ENCODE measurements around the gene SUGCT. TPM values are rescaled to one million over a fixed set of nuclear protein-coding genes. Genes with fewer than 3 reads are reported as not detected.

Gene SUGCT
- total and polyA plus RNA-seq, 2 of the 13 experiments (the other 11 are each of a cell fraction or from before 2014, with no cell fraction given) = 10.1 to 22.2 TPM

DNA sequence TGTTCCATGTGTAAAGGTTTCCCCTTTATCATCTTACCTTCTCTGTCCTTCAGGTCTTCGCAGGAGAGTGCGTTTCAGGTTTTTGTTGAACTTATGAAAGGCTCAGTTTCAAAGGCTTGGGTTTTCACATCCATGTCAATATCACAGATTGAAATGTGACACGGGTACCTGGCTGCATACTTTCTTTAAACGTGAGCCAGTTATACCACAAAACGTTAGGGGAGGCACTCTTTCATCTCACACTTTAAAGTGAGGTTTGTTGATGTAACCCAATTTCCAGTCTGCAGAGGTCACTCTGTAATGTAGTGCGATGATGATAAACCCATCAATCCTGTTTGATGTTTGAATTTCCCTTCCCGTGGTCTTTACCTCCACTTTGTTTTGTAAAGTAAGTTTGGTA, 506.9 kb downstream of the SUGCT start:
- no peak for ATAC-seq
- Histone ChIP-seq H3K79me2 (ENCODE audit: insufficient read depth, low read length) (no peaks in the 10 kb centered on the region), H3K9me3 (ENCODE audit: low read length) (no peaks in the 10 kb centered on the region), H2AFZ (ENCODE audit: low read length) (no peak overlapping the region), H3K4me2 (ENCODE audit: low read depth, low read length) (0 out of 2 replicates have a peak overlapping the region, but pooled peaks have one; percentile 2), H3K4me3 (replicated peaks in 1 of 3; ENCODE audit: insufficient read depth in 1 of 3, low read depth in 2 of 3, low read length in 3 of 3) (no peak overlapping the region), H3K9ac (ENCODE audit: insufficient read depth, low read depth, low read length) (no peak overlapping the region), H3K27me3 (ENCODE audit: control insufficient read depth in 1 of 2, insufficient read depth in 2 of 2, low read length in 2 of 2) (no peaks in the 10 kb centered on the region), H3K36me3 (replicated peaks in 1 of 2; ENCODE audit: control insufficient read depth in 1 of 2, insufficient read depth in 2 of 2, low read length in 2 of 2) (no peaks in the 10 kb centered on the region), H3K27ac (ENCODE audit: extremely low read length, insufficient read depth, low read length) (peak overlapping the region; percentile 30), H4K20me1 (ENCODE audit: insufficient read depth, low read length) (no peaks in the 10 kb centered on the region), H3K4me1 (ENCODE audit: insufficient read depth, low read length) (peaks cover 35% of the 10 kb centered on the region)
- peak; percentile 71 for DNase-seq (ENCODE audit: low spot score)
- no peak for FAIRE-seq
- in situ Hi-C loops (cut with HindIII; ENCODE audit: extremely low pct_ligation_motif_present, low pct_unique_long_range_greater_than_20kb) (no loop called here), intact Hi-C loops (cut with micrococcal nuclease; ENCODE audit: unreplicated experiment) (no loop called here)
- BruUV-seq (replicated peaks) = no TSS peak
- POLR2A ChIA-PET = no interaction called here
- 27% methylated on average over 7 of the region's 7 CpGs for WGBS (ENCODE audit: low lambda C conversion rate)
- CTCF ChIA-PET (ENCODE audit: low intra/inter-chr PET ratio, low total read pairs) = no interaction called here
- TF ChIP-seq ZFP37 (CRISPR knock-in tag; IDR thresholded peaks at IDR 0.05; ENCODE audit: borderline replicate concordance) (no peak), NCOA2 (CRISPR knock-in tag; IDR thresholded peaks at IDR 0.05) (peak; percentile 73), ZNF333 (CRISPR knock-in tag; IDR thresholded peaks at IDR 0.05; ENCODE audit: borderline replicate concordance) (no peak), TEAD3 (CRISPR knock-in tag; optimal IDR thresholded peaks at IDR 0.05; ENCODE audit: borderline replicate concordance) (no peak), ISL2 (CRISPR knock-in tag; IDR thresholded peaks at IDR 0.05) (peak; percentile 52; the same call in 1 of the 2 replicates), FOSL2 (CRISPR knock-in tag; IDR thresholded peaks at IDR 0.05) (0 out of 2 replicates have a peak, but pooled peaks have one; percentile 12), TCF7 (IDR thresholded peaks at IDR 0.05; ENCODE audit: low read depth) (peak; percentile 85), MED1 (CRISPR knock-in tag; IDR thresholded peaks at IDR 0.05) (peak; percentile 30; the same call in 1 of the 2 replicates), SAP130 (CRISPR knock-in tag; IDR thresholded peaks at IDR 0.05; ENCODE audit: low read depth) (0 out of 2 replicates have a peak, but pooled peaks have one; percentile 21), SIX4 (CRISPR knock-in tag; IDR thresholded peaks at IDR 0.05) (peak; percentile 93), SOX13 (IDR thresholded peaks at IDR 0.05) (no peak), SOX13 (CRISPR knock-in tag; conservative IDR thresholded peaks at IDR 0.05 in 1 of 2, IDR thresholded peaks at IDR 0.05 in 1 of 2) (peak in 1 of 2 experiments; percentile 55; a peak in 2 of 4 replicates), BHLHE40 (IDR thresholded peaks at IDR 0.05; ENCODE audit: low read length) (peak; percentile 67), NR2F6 (IDR thresholded peaks at IDR 0.05) (peak; percentile 48; the same call in 1 of the 2 replicates), NR2F6 (CRISPR knock-in tag; IDR thresholded peaks at IDR 0.05) (peak; percentile 53; the same call in 1 of the 2 replicates), FOXA1 (IDR thresholded peaks at IDR 0.05) (no peak), FOXA1 (CRISPR knock-in tag; IDR thresholded peaks at IDR 0.05) (peak; percentile 10; the same call in 1 of the 2 replicates), RARA (CRISPR knock-in tag; IDR thresholded peaks at IDR 0.05) (peak; percentile 58; the same call in 1 of the 2 replicates), KLF12 (CRISPR knock-in tag; IDR thresholded peaks at IDR 0.05; ENCODE audit: borderline replicate concordance) (no peak)
- TF ChIP-seq, protein P1, sequence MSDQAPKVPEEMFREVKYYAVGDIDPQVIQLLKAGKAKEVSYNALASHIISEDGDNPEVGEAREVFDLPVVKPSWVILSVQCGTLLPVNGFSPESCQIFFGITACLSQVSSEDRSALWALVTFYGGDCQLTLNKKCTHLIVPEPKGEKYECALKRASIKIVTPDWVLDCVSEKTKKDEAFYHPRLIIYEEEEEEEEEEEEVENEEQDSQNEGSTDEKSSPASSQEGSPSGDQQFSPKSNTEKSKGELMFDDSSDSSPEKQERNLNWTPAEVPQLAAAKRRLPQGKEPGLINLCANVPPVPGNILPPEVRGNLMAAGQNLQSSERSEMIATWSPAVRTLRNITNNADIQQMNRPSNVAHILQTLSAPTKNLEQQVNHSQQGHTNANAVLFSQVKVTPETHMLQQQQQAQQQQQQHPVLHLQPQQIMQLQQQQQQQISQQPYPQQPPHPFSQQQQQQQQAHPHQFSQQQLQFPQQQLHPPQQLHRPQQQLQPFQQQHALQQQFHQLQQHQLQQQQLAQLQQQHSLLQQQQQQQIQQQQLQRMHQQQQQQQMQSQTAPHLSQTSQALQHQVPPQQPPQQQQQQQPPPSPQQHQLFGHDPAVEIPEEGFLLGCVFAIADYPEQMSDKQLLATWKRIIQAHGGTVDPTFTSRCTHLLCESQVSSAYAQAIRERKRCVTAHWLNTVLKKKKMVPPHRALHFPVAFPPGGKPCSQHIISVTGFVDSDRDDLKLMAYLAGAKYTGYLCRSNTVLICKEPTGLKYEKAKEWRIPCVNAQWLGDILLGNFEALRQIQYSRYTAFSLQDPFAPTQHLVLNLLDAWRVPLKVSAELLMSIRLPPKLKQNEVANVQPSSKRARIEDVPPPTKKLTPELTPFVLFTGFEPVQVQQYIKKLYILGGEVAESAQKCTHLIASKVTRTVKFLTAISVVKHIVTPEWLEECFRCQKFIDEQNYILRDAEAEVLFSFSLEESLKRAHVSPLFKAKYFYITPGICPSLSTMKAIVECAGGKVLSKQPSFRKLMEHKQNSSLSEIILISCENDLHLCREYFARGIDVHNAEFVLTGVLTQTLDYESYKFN (CRISPR knock-in tag; conservative IDR thresholded peaks at IDR 0.05) = peak; percentile 28
- TF ChIP-seq, protein P2, sequence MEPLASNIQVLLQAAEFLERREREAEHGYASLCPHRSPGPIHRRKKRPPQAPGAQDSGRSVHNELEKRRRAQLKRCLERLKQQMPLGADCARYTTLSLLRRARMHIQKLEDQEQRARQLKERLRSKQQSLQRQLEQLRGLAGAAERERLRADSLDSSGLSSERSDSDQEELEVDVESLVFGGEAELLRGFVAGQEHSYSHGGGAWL (CRISPR knock-in tag; IDR thresholded peaks at IDR 0.05) = no peak
- TF ChIP-seq, protein P3, sequence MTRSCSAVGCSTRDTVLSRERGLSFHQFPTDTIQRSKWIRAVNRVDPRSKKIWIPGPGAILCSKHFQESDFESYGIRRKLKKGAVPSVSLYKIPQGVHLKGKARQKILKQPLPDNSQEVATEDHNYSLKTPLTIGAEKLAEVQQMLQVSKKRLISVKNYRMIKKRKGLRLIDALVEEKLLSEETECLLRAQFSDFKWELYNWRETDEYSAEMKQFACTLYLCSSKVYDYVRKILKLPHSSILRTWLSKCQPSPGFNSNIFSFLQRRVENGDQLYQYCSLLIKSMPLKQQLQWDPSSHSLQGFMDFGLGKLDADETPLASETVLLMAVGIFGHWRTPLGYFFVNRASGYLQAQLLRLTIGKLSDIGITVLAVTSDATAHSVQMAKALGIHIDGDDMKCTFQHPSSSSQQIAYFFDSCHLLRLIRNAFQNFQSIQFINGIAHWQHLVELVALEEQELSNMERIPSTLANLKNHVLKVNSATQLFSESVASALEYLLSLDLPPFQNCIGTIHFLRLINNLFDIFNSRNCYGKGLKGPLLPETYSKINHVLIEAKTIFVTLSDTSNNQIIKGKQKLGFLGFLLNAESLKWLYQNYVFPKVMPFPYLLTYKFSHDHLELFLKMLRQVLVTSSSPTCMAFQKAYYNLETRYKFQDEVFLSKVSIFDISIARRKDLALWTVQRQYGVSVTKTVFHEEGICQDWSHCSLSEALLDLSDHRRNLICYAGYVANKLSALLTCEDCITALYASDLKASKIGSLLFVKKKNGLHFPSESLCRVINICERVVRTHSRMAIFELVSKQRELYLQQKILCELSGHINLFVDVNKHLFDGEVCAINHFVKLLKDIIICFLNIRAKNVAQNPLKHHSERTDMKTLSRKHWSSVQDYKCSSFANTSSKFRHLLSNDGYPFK (CRISPR knock-in tag; IDR thresholded peaks at IDR 0.05; ENCODE audit: borderline replicate concordance) = no peak
